ENCODE measurements around the gene BCL11A. TPM values are rescaled to one million over a fixed set of nuclear protein-coding genes. Genes with fewer than 3 reads are reported as not detected.

Gene BCL11A
- polyA plus RNA-seq, 1 experiment = 0.60 TPM

DNA sequence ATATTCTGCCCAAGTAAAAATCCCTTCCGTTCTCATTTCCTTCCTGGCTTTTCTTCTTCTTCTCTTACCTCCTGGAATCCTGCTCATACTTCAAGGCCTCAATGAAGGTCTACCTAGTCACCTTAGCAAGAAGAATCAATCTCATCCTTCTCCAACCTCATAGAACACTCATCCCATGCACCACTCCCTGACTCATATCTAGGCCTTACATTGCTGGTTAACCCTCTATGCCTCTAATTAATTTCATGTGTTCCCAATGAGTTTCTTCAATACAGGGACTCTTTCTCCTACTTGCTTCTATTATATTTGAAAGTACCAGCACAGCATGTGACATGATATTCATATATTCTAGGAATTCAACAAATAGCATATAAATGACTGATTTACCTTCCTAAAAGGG lies 63.0 kb downstream of the BCL11A start:
- H3K27me3 ChIP-seq (ENCODE audit: control insufficient read depth, insufficient read depth, low read length) = no peaks in the 10 kb centered on the region
- POLR2A ChIA-PET = no interaction called here
- TF ChIP-seq CTCF (IDR thresholded peaks at IDR 0.05; ENCODE audit: insufficient read depth, low read depth, low read length) = no peak
- CTCF ChIA-PET = no interaction called here
- no peak for DNase-seq (ENCODE audit: low read depth)
- H3K4me3 ChIP-seq (ENCODE audit: low read depth, low read length) = no peak overlapping the region
- H3K36me3 ChIP-seq (ENCODE audit: control insufficient read depth, insufficient read depth, low read length) = no peaks in the 10 kb centered on the region

DNA sequence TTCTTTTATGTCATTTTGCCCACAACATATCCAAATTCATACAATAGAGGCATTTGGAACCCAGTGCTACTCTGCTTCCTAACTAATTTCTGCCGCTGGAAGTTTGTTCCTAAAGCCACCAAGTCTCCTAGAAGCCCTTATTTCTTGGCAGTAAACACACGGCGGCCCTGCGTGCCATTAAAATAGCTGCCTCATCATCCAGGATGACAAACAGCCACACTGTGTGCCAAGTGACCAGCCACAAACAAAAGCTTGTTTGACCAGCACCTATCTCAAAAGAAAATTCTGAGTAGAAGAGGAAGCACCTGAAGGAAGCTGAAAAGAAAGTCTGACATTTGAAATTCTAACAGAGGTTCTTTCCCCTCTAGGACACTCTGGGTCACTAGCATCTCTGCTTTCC lies 64.2 kb downstream of the BCL11A start:
- CTCF ChIA-PET = no interaction called here
- POLR2A ChIA-PET = no interaction called here
- Histone ChIP-seq H3K36me3 (ENCODE audit: control insufficient read depth, insufficient read depth, low read length) (no peaks in the 10 kb centered on the region), H3K27me3 (ENCODE audit: control insufficient read depth, insufficient read depth, low read length) (no peaks in the 10 kb centered on the region), H3K4me3 (ENCODE audit: low read depth, low read length) (no peak overlapping the region)
- no peak for TF ChIP-seq CTCF (IDR thresholded peaks at IDR 0.05; ENCODE audit: insufficient read depth, low read depth, low read length)
- DNase-seq (ENCODE audit: low read depth) = no peak

DNA sequence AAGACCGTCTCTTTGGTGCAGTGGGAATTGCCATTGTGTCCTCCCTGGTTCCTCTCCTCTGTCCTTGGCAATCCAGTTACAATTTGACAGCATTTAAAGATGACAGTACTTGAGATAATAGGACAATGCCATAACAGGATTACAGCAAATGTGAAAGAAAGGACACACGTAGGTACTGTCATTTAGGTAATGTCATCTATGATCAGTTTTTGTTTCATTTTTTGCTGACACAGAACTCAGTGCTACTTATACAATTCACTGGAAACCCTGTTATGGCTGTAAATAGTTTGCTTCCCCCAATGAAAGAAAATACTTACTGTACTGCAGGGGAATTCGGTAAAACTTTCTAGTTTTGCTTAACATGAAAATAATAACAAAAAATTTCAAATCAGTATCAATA lies 65.2 kb downstream of the BCL11A start:
- DNase-seq (ENCODE audit: low read depth) = no peak
- no peak for TF ChIP-seq CTCF (IDR thresholded peaks at IDR 0.05; ENCODE audit: insufficient read depth, low read depth, low read length)
- Histone ChIP-seq H3K36me3 (ENCODE audit: control insufficient read depth, insufficient read depth, low read length) (no peaks in the 10 kb centered on the region), H3K27me3 (ENCODE audit: control insufficient read depth, insufficient read depth, low read length) (no peaks in the 10 kb centered on the region), H3K4me3 (ENCODE audit: low read depth, low read length) (no peak overlapping the region)
- ChIA-PET CTCF (no interaction called here), POLR2A (no interaction called here)

- ChIA-PET POLR2A (no interaction called here), CTCF (no interaction called here)
- TF ChIP-seq CTCF (IDR thresholded peaks at IDR 0.05; ENCODE audit: insufficient read depth, low read depth, low read length) = no peak
- Histone ChIP-seq H3K4me3 (ENCODE audit: low read depth, low read length) (no peak overlapping the region), H3K36me3 (ENCODE audit: control insufficient read depth, insufficient read depth, low read length) (no peaks in the 10 kb centered on the region), H3K27me3 (ENCODE audit: control insufficient read depth, insufficient read depth, low read length) (no peaks in the 10 kb centered on the region)
- no peak for DNase-seq (ENCODE audit: low read depth)
Observed at GRCh38 chr2:60487174-60487573, 66.3 kb downstream of the BCL11A start.

- ChIA-PET CTCF (interaction anchor here (2.2 kb wide), 1 partner anchor 9 kb away, joined by 7 read pairs; no protein-coding TSS in a partner anchor), POLR2A (no interaction called here)
- Histone ChIP-seq H3K4me3 (ENCODE audit: low read depth, low read length) (no peak overlapping the region), H3K36me3 (ENCODE audit: control insufficient read depth, insufficient read depth, low read length) (no peaks in the 10 kb centered on the region), H3K27me3 (ENCODE audit: control insufficient read depth, insufficient read depth, low read length) (no peaks in the 10 kb centered on the region)
- TF ChIP-seq CTCF (IDR thresholded peaks at IDR 0.05; ENCODE audit: insufficient read depth, low read depth, low read length) = no peak
- DNase-seq (ENCODE audit: low read depth) = no peak
Observed at GRCh38 chr2:60486551-60486950, 66.9 kb downstream of the BCL11A start.
